Endometrial microvascular endothelial cells (primary cell): Measurements from ENCODE around the gene PHPT1. TPM values are rescaled to one million over a fixed set of nuclear protein-coding genes. Genes with fewer than 3 reads are reported as not detected.

Experiments
- total RNA-seq: library from RNA; depleted of rRNA; stranded (reverse); fragments of >200 nt; gene quantifications from one replicate; pipeline ENCODE4 v1.2.3, GENCODE V29; 2015; ENCODE audit errors: inconsistent ontology term

PHPT1 gene
- total RNA-seq, 1 donor from 2014 or later: 95.9 TPM

Other genes with a start within 250 kb of the PHPT1 start
- 1,333 TPM for gene EGFL7, start 186.5 kb upstream of the PHPT1 start, total RNA-seq
- gene AGPAT2, start 162.0 kb upstream of the PHPT1 start, total RNA-seq: 31.7 TPM
- 44.5 TPM for gene DIPK1B, start 136.8 kb upstream of the PHPT1 start, total RNA-seq
- not detected for gene LCN10, start 106.5 kb upstream of the PHPT1 start, total RNA-seq
- not detected for gene LCN6, start 100.9 kb upstream of the PHPT1 start, total RNA-seq
- gene LCN8, start 91.2 kb upstream of the PHPT1 start, total RNA-seq: not detected
- gene LCN15, start 84.9 kb upstream of the PHPT1 start, total RNA-seq: not detected
- gene TMEM141, start 58.1 kb upstream of the PHPT1 start, total RNA-seq: 72.7 TPM
- gene CCDC183, start 53.1 kb upstream of the PHPT1 start, total RNA-seq: not detected
- 125 TPM for gene RABL6, start 41.5 kb upstream of the PHPT1 start, total RNA-seq
- gene AJM1, start 6.9 kb upstream of the PHPT1 start, total RNA-seq: 0.46 TPM
- 1.0 TPM for gene MAMDC4, start 2.9 kb downstream of the PHPT1 start, total RNA-seq
- gene EDF1, start 16.9 kb downstream of the PHPT1 start, total RNA-seq: 440 TPM
- gene TRAF2, start 37.1 kb downstream of the PHPT1 start, total RNA-seq: 16.7 TPM
- gene FBXW5, start 95.3 kb downstream of the PHPT1 start, total RNA-seq: 212 TPM
- gene C8G, start 95.8 kb downstream of the PHPT1 start, total RNA-seq: not detected
- not detected for gene LCN12, start 102.9 kb downstream of the PHPT1 start, total RNA-seq
- not detected for gene PTGDS, start 128.1 kb downstream of the PHPT1 start, total RNA-seq
- not detected for gene LCNL1, start 133.6 kb downstream of the PHPT1 start, total RNA-seq
- gene PAXX, start 143.0 kb downstream of the PHPT1 start, total RNA-seq: 49.0 TPM
- 4.8 TPM for gene CLIC3, start 147.2 kb downstream of the PHPT1 start, total RNA-seq
- 4.0 TPM for gene ABCA2, start 178.8 kb downstream of the PHPT1 start, total RNA-seq
- not detected for gene FUT7, start 182.7 kb downstream of the PHPT1 start, total RNA-seq
- gene NPDC1, start 196.8 kb downstream of the PHPT1 start, total RNA-seq: 65.7 TPM
- not detected for gene ENTPD2, start 204.7 kb downstream of the PHPT1 start, total RNA-seq
- gene SAPCD2, start 221.1 kb downstream of the PHPT1 start, total RNA-seq: 38.5 TPM
- gene UAP1L1, start 228.1 kb downstream of the PHPT1 start, total RNA-seq: 13.8 TPM
- gene MAN1B1, start 237.6 kb downstream of the PHPT1 start, total RNA-seq: 106 TPM